HCT116 (cell line): ENCODE results near the gene CALML3. TPM values are rescaled to one million over a fixed set of nuclear protein-coding genes. Genes with fewer than 3 reads are reported as not detected.
A peak's percentile ranks its signal among the peaks of the same experiment; 100 is the strongest.

Experiments used
- ATAC-seq: fragments of 200-7000 bp; cut with Tn5 transposase; 2 replicates; pipeline ENCODE4 v1.9.1; 2020; ENCODE audit warnings: mild to moderate bottlenecking, moderate library complexity
- BruUV-seq: library from RNA; stranded (reverse); fragments of 400-500 nt; replicated peaks from 2 replicates; lab custom pipeline; 2021; lab: Mats Ljungman, UMichigan
- CTCF ChIA-PET: fragments of 300-600 bp; sonication (Branson Sonifier 250); formaldehyde crosslinking; loops from one replicate; lab custom pipeline; 2021; ENCODE audit warnings: antibody characterized with exemption; lab: Charles Lee
- POLR2A ChIA-PET: fragments of 300-600, 350-600 bp; sonication (Branson Sonifier 250); formaldehyde crosslinking; loops from one replicate; lab custom pipeline; 2021; ENCODE audit warnings: antibody characterized with exemption; lab: Charles Lee
- RAD21 ChIA-PET, 2 experiments: fragments of 300-600 bp; sonication (Branson Sonifier 250); formaldehyde crosslinking; loops; one replicate each; lab custom pipeline; 2023; ENCODE audit warnings: low total read pairs in 2 of 2; ENCODE audit not compliant: uncharacterized antibody in 2 of 2, unreplicated experiment in 2 of 2, low non-redundant PET in 1 of 2; lab: Charles Lee
- DNase-seq: peaks from one replicate; pipeline ENCODE4 v3.0.0-alpha.2; 2010; ENCODE audit warnings: low read depth, low spot score
- H2AFZ ChIP-seq: fragments of 200-600 bp; shearing (Covaris generic), sonication (generic); 2 replicates; pipeline ENCODE4 v1.6.1; 2017; ENCODE audit warnings: low read depth, mixed run types, mixed read lengths, antibody characterized with exemption, low read length; ENCODE audit not compliant: poor library complexity, severe bottlenecking
- H3K27ac ChIP-seq: 2 replicates; pipeline ENCODE4 v1.5.1; 2012; ENCODE audit warnings: low read depth, low read length
- H3K27me3 ChIP-seq: fragments of 200-600 bp; sonication (generic); 2 replicates; pipeline ENCODE4 v1.6.1; 2016; ENCODE audit warnings: mixed run types, low read length, mixed read lengths; ENCODE audit not compliant: insufficient read depth
- H3K36me3 ChIP-seq, 2 experiments: fragments of 200-500 bp in 1 of 2; fragments of 200-600 bp in 1 of 2; sonication (Bioruptor generic) in 1 of 2; sonication (generic) in 1 of 2; 2 replicates each; pipeline versions ENCODE4 v1.5.1 to v1.6.1; 2014 to 2016; ENCODE audit warnings: low read length in 2 of 2, inconsistent platforms in 1 of 2, mixed read lengths in 1 of 2, mixed run types in 1 of 2; ENCODE audit not compliant: insufficient read depth in 2 of 2, control insufficient read depth in 1 of 2
- H3K4me1 ChIP-seq, 2 experiments: fragments of 200-600 bp in 1 of 2; sonication (generic) in 1 of 2; 2 replicates each; pipeline versions ENCODE4 v1.5.1 to v1.6.1; 2012 to 2017; ENCODE audit warnings: low read length in 2 of 2, inconsistent platforms in 1 of 2, mild to moderate bottlenecking in 1 of 2, mixed read lengths in 1 of 2, mixed run types in 1 of 2, moderate library complexity in 1 of 2; ENCODE audit not compliant: insufficient read depth in 2 of 2, control insufficient read depth in 1 of 2
- H3K4me2 ChIP-seq: fragments of 200-600 bp; sonication (generic); 2 replicates; pipeline ENCODE4 v1.6.1; 2017; ENCODE audit warnings: mixed run types, low read length, mixed read lengths
- H3K4me3 ChIP-seq, 2 experiments: fragments of 200-600 bp in 1 of 2; sonication (generic) in 1 of 2; replicated peaks in 1 of 2; 2 replicates each; pipeline ENCODE4 v1.5.1; 2011 to 2016; ENCODE audit warnings: low read length in 2 of 2, control low read depth in 1 of 2, low read depth in 1 of 2, mild to moderate bottlenecking in 1 of 2, mixed read lengths in 1 of 2, mixed run types in 1 of 2
- H3K79me2 ChIP-seq: fragments of 200-600 bp; sonication (generic); 2 replicates; pipeline ENCODE4 v1.6.1; 2017; ENCODE audit warnings: mild to moderate bottlenecking, mixed run types, low read length, moderate library complexity, mixed read lengths; ENCODE audit not compliant: insufficient read depth
- H3K9ac ChIP-seq: fragments of 200-600 bp; sonication (generic); 2 replicates; pipeline ENCODE4 v1.6.1; 2016; ENCODE audit warnings: low read length, mixed read lengths
- H3K9me2 ChIP-seq: fragments of 200-600 bp; sonication (generic), shearing (Covaris generic); 2 replicates; pipeline ENCODE4 v1.6.1; 2017; ENCODE audit warnings: mixed run types, mild to moderate bottlenecking, moderate library complexity; ENCODE audit not compliant: insufficient read depth
- H3K9me3 ChIP-seq, 2 experiments: fragments of 200-500 bp in 1 of 2; fragments of 200-600 bp in 1 of 2; sonication (Bioruptor generic) in 1 of 2; sonication (generic) in 1 of 2; 2 replicates each; pipeline ENCODE4 v1.6.1; 2014 to 2017; ENCODE audit warnings: low read length in 2 of 2, mixed read lengths in 2 of 2, inconsistent platforms in 1 of 2, low read depth in 1 of 2, mild to moderate bottlenecking in 1 of 2, mixed run types in 1 of 2, moderate library complexity in 1 of 2; ENCODE audit not compliant: control insufficient read depth in 1 of 2, insufficient read depth in 1 of 2
- H4K20me1 ChIP-seq: fragments of 200-600 bp; sonication (generic), shearing (Covaris generic); 2 replicates; pipeline ENCODE4 v1.6.1; 2017; ENCODE audit warnings: mixed run types, mild to moderate bottlenecking, moderate library complexity; ENCODE audit not compliant: insufficient read depth
- CBX3 ChIP-seq: IDR thresholded peaks from 2 replicates; pipeline ENCODE4 v1.6.1; 2012; ENCODE audit warnings: low read depth
- CEBPB ChIP-seq: IDR thresholded peaks from 2 replicates; pipeline ENCODE4 v1.6.1; 2012; ENCODE audit warnings: low read depth
- EGR1 ChIP-seq: IDR thresholded peaks from 2 replicates; pipeline ENCODE4 v1.6.1; 2012; ENCODE audit warnings: low read depth
- ELF1 ChIP-seq: IDR thresholded peaks from 2 replicates; pipeline ENCODE4 v1.6.1; 2012; ENCODE audit warnings: low read depth, borderline replicate concordance
- EZH2 ChIP-seq: fragments of 200-600 bp; sonication (generic); IDR thresholded peaks from 2 replicates; pipeline ENCODE4 v1.6.1; 2017; ENCODE audit warnings: antibody characterized with exemption, mixed run types
- FOSL1 ChIP-seq: IDR thresholded peaks from 2 replicates; pipeline ENCODE4 v1.6.1; 2012; ENCODE audit warnings: low read depth
- JUND ChIP-seq: IDR thresholded peaks from 2 replicates; pipeline ENCODE4 v1.6.1; 2012
- POLR2A ChIP-seq: IDR thresholded peaks from 2 replicates; pipeline ENCODE4 v1.7.0; 2011; ENCODE audit warnings: borderline replicate concordance; ENCODE audit not compliant: insufficient read depth, insufficient read length; ENCODE audit errors: extremely low read depth
- RAD21 ChIP-seq: IDR thresholded peaks from 2 replicates; pipeline ENCODE4 v1.6.1; 2012; ENCODE audit warnings: low read depth, mild to moderate bottlenecking
- SIN3A ChIP-seq: IDR thresholded peaks from 2 replicates; pipeline ENCODE4 v1.6.1; 2012; ENCODE audit warnings: low read depth
- SP1 ChIP-seq: IDR thresholded peaks from 2 replicates; pipeline ENCODE4 v1.6.1; 2012; ENCODE audit warnings: low read depth
- SRF ChIP-seq: IDR thresholded peaks from 2 replicates; pipeline ENCODE4 v1.6.1; 2012; ENCODE audit warnings: low read depth
- TCF7L2 ChIP-seq: IDR thresholded peaks from 2 replicates; pipeline ENCODE4 v1.7.0; 2011; ENCODE audit warnings: borderline replicate concordance, inconsistent platforms; ENCODE audit not compliant: insufficient read depth, insufficient read length; ENCODE audit errors: extremely low read depth
- YY1 ChIP-seq: IDR thresholded peaks from 2 replicates; pipeline ENCODE4 v1.6.1; 2011; ENCODE audit warnings: low read length, low read depth, moderate library complexity, mild to moderate bottlenecking; ENCODE audit not compliant: insufficient replicate concordance; ENCODE audit errors: extremely low read depth
- ZFX ChIP-seq: fragments of 450-650 bp; IDR thresholded peaks from 2 replicates; pipeline ENCODE4 v1.6.1; 2017
- ZNF274 ChIP-seq: fragments of 200-500 bp; sonication (Bioruptor generic); IDR thresholded peaks from 2 replicates; pipeline ENCODE4 v1.6.1; 2014; ENCODE audit warnings: mild to moderate bottlenecking, low read depth, low read length, inconsistent platforms
- intact Hi-C: fragments of 100-400 bp; cut with micrococcal nuclease; formaldehyde crosslinking; loops from 2 replicates; pipeline ENCODE4 v1.10.0; 2022
- total RNA-seq: library from RNA; stranded (reverse); gene quantifications from one replicate; pipeline ENCODE4 v1.2.1, GENCODE V29; 2021; ENCODE audit not compliant: unreplicated experiment
- TF ChIP-seq, protein P1 (sequence below): IDR thresholded peaks from 2 replicates; pipeline ENCODE4 v1.6.1; 2012
- TF ChIP-seq, protein P2 (sequence below), 3 experiments: fragments of 200-600 bp in 1 of 3; sonication (generic) in 1 of 3; IDR thresholded peaks in 2 of 3; conservative IDR thresholded peaks in 1 of 3; 2 replicates each; pipeline ENCODE4 v1.5.1; 2012 to 2017; ENCODE audit warnings: low read depth in 2 of 3, low read length in 2 of 3, antibody characterized with exemption in 1 of 3, borderline replicate concordance in 1 of 3, control low read depth in 1 of 3, mild to moderate bottlenecking in 1 of 3, mixed read lengths in 1 of 3, mixed run types in 1 of 3, moderate library complexity in 1 of 3; ENCODE audit not compliant: insufficient read depth in 1 of 3
- TF ChIP-seq, protein P3 (sequence below): IDR thresholded peaks from 2 replicates; pipeline ENCODE4 v1.6.1; 2011; ENCODE audit warnings: mild to moderate bottlenecking, low read length, moderate library complexity; ENCODE audit not compliant: insufficient replicate concordance; ENCODE audit errors: extremely low read depth
- TF ChIP-seq, protein P4 (sequence below): IDR thresholded peaks from 2 replicates; pipeline ENCODE4 v1.6.1; 2012

Gene CALML3
- total RNA-seq, 1 experiment from 2014 or later: not detected

DNA sequence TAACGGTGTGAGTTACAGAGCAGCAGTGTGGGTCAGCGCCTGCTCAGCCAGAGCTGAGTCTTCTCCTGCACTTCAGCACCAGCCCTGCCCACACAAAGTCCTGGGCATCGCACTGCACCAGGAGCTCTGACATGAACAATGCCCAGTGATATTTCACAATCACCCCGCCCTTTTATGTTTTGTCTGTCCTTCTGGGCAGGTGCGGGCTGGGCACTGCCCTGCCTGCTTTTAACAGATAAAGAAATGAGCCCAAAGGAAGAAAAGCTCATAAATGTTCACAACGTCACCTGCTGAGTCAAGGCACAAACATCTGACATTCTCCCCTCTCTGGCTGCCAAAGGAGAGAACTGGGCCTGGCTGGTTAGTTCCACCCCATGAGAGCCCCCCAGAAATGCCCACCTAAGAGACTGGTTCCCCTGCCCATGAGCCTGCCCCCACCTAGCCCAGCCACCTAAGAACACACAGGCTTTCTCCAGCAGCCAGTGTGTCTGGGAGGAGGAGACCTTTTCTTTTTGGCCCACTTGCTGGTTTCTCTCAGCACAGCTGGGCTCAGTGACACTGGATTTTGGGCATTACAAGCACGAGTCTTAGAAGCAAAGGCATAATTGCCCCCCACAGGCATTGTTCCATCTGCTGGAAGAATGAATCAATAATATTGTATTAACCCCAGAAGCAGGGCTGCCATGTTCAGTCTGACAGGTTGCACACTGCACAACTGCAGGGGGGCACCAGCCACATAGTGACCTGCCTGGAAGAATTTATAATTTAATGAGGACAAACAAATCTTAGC, 22.3 kb downstream of the CALML3 start:
- no peaks in the 10 kb centered on the region for H3K27me3 ChIP-seq
- RAD21 ChIA-PET: no interaction called here
- POLR2A ChIA-PET: interaction anchor here (1.0 to 1.2 kb wide), 2 partner anchors 17 to 36 kb away, joined by 3 read pairs; no protein-coding TSS in a partner anchor
- H3K79me2 ChIP-seq: no peaks in the 10 kb centered on the region
- H3K27ac ChIP-seq: peak overlapping the region; percentile 67
- ATAC-seq (peak; percentile 23), DNase-seq (peak; percentile 63)
- intact Hi-C loops: loop anchor here (5.0 kb wide), 1 partner anchor 100 kb away; no protein-coding TSS in a partner anchor
- H3K36me3 ChIP-seq: no peaks in the 10 kb centered on the region
- no TSS peak for BruUV-seq
- H3K9me3 ChIP-seq: peaks cover 5 to 6% of the 10 kb centered on the region in 2 experiments; a peak in 2 of 4 replicates
- H3K4me3 ChIP-seq: peak overlapping the region; percentile 29 to 44; a peak in 3 of 4 replicates
- peak overlapping the region; percentile 58 for H3K9ac ChIP-seq
- H3K4me1 ChIP-seq: peaks cover 44 to 70% of the 10 kb centered on the region in 2 experiments
- CTCF ChIA-PET: no interaction called here
- H3K4me2 ChIP-seq: peak overlapping the region; percentile 82
- no peaks in the 10 kb centered on the region for H3K9me2 ChIP-seq
- H4K20me1 ChIP-seq: no peaks in the 10 kb centered on the region
- no peak overlapping the region for H2AFZ ChIP-seq
- TF ChIP-seq CBX3 (peak; percentile 93), EGR1 (no peak), YY1 (peak; percentile 20), SRF (no peak), ZFX (no peak), TCF7L2 (no peak), SP1 (peak; percentile 84), EZH2 (no peak), ZNF274 (no peak), JUND (peak; percentile 75), FOSL1 (peak; percentile 81), RAD21 (0 out of 2 replicates have a peak, but pooled peaks have one; percentile 37), CEBPB (peak; percentile 99), POLR2A (no peak), ELF1 (no peak), SIN3A (peak; percentile 76)
- TF ChIP-seq, protein P1, sequence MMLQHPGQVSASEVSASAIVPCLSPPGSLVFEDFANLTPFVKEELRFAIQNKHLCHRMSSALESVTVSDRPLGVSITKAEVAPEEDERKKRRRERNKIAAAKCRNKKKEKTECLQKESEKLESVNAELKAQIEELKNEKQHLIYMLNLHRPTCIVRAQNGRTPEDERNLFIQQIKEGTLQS: no peak
- TF ChIP-seq, protein P2, sequence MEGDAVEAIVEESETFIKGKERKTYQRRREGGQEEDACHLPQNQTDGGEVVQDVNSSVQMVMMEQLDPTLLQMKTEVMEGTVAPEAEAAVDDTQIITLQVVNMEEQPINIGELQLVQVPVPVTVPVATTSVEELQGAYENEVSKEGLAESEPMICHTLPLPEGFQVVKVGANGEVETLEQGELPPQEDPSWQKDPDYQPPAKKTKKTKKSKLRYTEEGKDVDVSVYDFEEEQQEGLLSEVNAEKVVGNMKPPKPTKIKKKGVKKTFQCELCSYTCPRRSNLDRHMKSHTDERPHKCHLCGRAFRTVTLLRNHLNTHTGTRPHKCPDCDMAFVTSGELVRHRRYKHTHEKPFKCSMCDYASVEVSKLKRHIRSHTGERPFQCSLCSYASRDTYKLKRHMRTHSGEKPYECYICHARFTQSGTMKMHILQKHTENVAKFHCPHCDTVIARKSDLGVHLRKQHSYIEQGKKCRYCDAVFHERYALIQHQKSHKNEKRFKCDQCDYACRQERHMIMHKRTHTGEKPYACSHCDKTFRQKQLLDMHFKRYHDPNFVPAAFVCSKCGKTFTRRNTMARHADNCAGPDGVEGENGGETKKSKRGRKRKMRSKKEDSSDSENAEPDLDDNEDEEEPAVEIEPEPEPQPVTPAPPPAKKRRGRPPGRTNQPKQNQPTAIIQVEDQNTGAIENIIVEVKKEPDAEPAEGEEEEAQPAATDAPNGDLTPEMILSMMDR (IDR thresholded peaks at IDR 0.05 in 2 of 3, conservative IDR thresholded peaks at IDR 0.05 in 1 of 3; ENCODE audit: borderline replicate concordance in 1 of 3, insufficient read depth in 1 of 3, low read depth in 2 of 3, low read length in 2 of 3): no peak
- TF ChIP-seq, protein P3, sequence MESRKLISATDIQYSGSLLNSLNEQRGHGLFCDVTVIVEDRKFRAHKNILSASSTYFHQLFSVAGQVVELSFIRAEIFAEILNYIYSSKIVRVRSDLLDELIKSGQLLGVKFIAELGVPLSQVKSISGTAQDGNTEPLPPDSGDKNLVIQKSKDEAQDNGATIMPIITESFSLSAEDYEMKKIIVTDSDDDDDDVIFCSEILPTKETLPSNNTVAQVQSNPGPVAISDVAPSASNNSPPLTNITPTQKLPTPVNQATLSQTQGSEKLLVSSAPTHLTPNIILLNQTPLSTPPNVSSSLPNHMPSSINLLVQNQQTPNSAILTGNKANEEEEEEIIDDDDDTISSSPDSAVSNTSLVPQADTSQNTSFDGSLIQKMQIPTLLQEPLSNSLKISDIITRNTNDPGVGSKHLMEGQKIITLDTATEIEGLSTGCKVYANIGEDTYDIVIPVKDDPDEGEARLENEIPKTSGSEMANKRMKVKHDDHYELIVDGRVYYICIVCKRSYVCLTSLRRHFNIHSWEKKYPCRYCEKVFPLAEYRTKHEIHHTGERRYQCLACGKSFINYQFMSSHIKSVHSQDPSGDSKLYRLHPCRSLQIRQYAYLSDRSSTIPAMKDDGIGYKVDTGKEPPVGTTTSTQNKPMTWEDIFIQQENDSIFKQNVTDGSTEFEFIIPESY: no peak
- TF ChIP-seq, protein P4, sequence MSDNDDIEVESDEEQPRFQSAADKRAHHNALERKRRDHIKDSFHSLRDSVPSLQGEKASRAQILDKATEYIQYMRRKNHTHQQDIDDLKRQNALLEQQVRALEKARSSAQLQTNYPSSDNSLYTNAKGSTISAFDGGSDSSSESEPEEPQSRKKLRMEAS: peak; percentile 76
